GM12891 (cell line): ENCODE results near the gene MICU1.

Experiments
- PAX5 ChIP-seq: IDR thresholded peaks from 2 replicates; pipeline ENCODE4 v1.6.1; 2011; ENCODE audit warnings: low read length, moderate library complexity, mild to moderate bottlenecking; ENCODE audit not compliant: insufficient read depth, severe bottlenecking
- POLR2A ChIP-seq: IDR thresholded peaks from 2 replicates; pipeline ENCODE4 v1.6.1; 2011; ENCODE audit warnings: low read depth, low read length, control low read depth
- POLR2AphosphoS5 ChIP-seq: IDR thresholded peaks from 2 replicates; pipeline ENCODE4 v1.6.1; 2011; ENCODE audit warnings: low read depth, low read length, control low read depth
- SPI1 ChIP-seq: IDR thresholded peaks from 2 replicates; pipeline ENCODE4 v1.6.1; 2011; ENCODE audit warnings: low read depth, low read length, control low read depth
- TAF1 ChIP-seq: IDR thresholded peaks from 2 replicates; pipeline ENCODE4 v1.6.1; 2011; ENCODE audit warnings: low read depth, low read length, control low read depth

DNA sequence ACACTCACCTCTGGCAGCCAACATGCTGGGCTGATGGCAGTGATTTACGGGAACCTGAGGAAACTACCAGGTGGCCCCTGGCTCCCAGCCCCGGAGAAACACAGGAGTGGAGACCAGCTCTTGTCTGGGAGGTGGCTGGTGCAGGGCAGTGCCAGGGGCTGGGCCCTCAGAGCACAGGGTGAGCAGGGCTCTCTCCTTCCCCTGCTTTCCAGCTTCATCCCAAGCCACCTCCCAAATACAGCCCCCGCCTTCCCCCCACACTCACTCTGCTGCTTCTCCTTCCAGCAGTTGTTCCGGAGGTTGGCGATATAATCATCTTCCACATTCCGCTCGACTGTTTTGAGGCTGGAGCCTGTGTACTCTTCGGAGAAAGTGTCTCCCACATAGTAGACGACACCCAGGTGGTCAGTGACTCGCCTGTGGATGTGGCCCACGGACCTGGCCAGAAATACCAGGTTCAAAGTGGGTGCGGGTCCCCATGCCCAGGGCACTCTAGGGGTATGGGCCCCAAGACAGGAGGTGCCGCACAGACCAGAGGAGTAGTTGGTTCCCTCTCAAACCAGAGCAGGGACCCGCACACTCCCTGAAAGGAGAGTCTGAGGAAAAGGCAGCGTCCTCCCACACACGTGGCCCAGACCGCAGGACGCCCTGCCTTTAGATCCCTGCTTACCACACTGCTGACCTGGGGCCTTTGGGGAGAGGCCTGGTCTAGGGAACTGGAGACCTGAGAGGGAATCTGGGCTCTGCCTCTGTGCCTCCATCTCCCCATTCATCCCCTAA, 289.4 kb downstream of the MICU1 start:
- no peak for TF ChIP-seq POLR2A
- TF ChIP-seq POLR2AphosphoS5, result no peak
- TF ChIP-seq PAX5, result no peak
- no peak for TF ChIP-seq TAF1
- TF ChIP-seq SPI1, result no peak
